ENCODE results near the gene TAP2.
"Not testable (repeated sequence)": the region's sequence is repeated elsewhere in the genome, so short reads cannot be mapped to it uniquely, and the experiment has no call there.

Gene TAP2

DNA sequence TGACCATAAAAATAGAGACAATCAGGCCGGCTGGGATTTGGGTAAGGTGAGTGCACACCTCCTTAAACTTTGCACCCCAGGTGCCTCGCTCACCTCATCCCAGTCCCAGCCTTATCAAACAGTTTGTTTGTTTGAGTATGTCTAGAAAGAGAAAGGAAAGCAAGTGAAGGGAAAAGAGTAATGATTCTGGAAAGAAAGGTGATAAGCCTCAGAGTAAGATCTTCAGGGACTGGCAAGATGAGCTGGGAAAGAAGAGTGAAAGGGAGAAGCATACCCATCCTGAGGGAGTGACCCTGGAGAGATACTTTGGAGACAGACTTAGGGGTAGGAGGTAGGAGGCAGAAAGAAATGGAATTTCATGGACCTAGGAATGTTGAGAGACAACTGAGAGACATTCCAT lies 1.7 kb downstream of the TAP2 start:
- DNase-seq (ENCODE audit: extremely low read depth in 1 of 2, low read depth in 1 of 2), result no peak

DNA sequence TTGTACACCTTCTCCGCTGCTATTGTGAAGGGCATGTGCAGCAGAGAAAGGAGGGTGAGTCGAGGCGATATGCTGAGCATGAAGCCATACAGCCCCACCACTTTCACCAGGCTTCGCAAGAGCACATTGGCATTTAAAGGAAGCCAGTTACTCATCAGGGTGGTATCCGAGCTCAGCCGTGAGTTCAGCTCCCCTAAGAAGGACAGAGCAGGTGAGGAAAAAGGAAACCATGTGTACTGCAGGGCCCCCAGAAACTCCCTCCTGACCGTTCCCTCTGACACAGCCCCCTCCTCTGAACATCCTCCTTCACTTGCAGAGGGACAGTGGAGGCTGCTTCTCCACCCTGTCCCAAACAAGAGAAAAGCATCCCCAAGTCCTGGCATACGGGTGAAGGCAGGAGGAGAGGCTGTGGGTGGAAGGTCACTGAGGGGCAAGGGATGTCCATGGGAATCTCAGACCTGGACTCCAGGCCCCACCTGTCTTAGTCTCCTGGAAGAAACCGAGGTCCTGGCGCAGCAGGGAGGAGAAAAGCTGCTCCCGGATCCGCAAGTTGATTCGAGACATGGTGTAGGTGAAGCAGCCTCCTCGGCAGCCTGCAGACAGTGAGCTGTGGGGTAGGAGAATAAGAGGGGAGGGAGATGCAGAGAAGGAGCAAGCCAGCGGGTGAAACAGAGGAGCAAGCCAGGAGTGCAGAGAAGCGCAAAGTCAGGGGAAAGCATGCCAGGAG lies 3.2 kb downstream of the TAP2 start:
- DNase-seq (ENCODE audit: extremely low read depth in 1 of 2, low read depth in 1 of 2), result no peak

DNA sequence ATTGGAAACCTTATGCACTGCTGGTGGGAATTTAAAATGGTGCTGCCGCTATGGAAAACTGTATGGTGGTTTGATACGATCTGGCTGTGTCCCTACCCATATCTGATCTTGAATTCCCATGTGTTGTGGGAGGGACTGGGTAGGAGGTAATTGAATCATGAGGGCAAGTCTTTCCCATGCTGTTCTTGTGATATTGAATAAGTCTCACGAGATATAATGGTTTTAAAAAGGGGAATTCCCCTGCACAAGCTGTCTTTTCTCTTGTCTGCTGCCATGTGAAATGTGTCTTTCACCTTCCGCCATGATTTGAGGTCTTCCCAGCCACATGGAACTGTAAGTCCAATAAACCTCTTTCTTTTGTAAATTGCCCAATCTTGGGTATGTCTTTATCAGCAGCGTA lies 4.9 kb downstream of the TAP2 start:
- no peak for DNase-seq (ENCODE audit: extremely low read depth in 1 of 2, low read depth in 1 of 2)

DNA sequence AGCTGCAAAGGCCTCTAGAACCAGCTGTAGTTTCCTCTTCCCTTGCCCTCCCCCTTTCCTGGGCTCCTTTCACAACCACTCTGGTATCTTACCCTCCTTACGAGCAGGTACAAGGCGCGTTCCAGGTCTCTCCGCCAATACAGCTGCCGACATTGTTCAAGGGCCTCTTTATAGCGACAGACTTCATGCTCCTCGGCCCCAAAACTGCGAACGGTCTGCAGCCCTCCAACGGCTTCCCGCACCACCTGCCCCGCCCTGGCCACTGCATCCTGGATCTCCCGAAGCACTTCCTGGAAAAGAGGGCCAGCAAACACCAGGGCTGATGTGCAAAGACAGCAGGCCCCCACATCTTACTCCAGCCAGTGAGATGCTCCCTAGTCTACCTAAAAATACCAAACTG lies 6.0 kb downstream of the TAP2 start:
- no peak for DNase-seq (ENCODE audit: extremely low read depth in 1 of 2, low read depth in 1 of 2)

DNA sequence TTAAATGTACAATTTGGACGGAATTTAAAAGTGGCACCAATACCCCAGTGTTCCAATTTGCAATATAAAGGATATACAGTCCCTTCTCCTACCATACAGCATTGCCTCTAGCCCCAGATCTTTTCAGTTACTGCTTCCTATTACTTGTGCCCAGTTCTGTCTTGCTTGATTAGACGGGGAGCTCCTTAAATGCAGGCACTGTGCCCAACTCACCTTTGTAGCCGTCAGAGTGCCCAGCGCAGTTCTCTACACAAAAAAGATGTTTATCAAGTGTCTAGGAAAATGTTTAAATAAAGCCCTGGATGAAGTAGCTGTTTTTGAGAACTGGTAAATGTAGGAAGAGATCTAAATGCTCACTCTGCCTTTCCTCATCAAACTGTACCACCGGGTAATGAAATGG lies 7.6 kb downstream of the TAP2 start:
- DNase-seq (ENCODE audit: extremely low read depth in 1 of 2, low read depth in 1 of 2), result no peak

DNA sequence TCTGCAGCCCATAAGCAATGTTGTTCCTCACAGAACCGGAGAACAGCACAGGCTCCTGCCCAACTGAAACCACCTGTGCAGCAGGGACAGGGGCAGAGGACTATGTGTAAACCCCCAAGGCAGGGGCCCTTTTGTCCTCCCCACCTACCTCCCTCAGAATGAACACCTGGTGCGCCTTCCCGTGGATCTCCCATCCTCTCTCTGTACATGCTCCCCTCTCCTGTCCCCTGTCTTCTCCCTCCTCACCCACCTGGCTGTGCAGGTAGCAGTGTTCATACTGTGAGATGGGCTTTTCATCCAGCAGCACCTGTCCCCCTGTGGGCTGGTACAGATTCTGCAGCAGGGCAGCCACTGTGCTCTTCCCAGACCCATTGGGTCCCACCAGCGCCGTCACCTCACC lies 8.5 kb downstream of the TAP2 start:
- no peak for DNase-seq (ENCODE audit: extremely low read depth in 1 of 2, low read depth in 1 of 2)

DNA sequence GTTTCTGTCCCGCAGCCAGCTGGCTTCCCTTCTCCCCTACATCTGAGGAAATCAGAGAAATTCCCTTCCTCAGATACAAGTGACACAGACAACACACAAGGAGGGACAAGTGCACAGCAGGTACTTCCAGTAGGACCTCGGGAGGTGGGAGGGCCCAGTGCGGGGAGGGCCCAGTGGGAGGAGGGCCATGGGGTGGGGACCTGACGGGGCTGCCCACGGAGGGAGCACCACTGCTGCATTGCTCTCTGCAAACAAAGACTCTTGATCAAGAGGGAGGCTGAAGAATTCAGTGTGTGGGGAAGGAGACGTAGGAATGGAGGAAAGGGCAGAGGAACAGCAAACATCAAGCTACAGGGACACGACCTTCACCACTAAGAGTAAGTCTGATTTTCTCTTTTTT lies 9.0 kb downstream of the TAP2 start:
- no peak for DNase-seq (ENCODE audit: extremely low read depth in 1 of 2, low read depth in 1 of 2)

DNA sequence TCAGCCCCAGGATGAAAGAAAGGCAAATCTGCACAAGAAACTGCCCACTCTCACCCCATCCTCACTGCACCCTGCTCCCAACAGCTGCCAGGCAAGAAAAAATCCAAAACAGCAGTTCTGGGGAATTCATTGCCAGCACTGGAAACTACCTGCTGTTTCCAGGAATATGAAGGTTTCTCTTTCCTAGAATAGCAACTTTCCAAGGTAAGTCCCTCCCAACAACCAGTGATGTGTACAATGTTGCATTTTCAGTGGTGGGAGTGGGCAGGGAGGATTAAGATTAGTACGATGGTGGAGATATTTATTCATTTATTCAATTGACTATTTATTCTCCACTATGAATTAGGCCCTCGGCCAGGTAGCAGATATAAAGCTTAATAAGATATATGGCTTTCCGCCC lies 11.5 kb downstream of the TAP2 start:
- DNase-seq (ENCODE audit: extremely low read depth in 1 of 2, low read depth in 1 of 2), result no peak

DNA sequence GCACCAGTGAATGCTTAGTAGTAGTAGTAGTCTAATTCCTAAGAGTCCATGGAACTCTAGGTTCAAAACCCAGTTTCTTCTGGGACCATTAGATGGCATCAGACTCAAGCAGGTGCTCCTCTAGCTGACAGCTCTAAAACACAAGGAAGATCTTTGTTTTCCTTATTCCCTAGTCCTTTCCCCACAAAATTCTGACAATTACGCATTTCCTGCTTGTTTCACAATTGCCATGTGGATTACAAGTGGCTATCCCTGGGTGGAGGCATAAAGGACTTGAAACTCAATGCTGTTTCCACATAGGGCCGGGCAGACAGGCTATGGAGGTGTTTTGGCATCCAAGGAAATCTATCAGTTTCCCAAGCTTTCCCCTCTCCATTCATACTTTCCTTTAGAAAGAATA lies 12.6 kb downstream of the TAP2 start:
- no peak for DNase-seq (ENCODE audit: extremely low read depth in 1 of 2, low read depth in 1 of 2)

DNA sequence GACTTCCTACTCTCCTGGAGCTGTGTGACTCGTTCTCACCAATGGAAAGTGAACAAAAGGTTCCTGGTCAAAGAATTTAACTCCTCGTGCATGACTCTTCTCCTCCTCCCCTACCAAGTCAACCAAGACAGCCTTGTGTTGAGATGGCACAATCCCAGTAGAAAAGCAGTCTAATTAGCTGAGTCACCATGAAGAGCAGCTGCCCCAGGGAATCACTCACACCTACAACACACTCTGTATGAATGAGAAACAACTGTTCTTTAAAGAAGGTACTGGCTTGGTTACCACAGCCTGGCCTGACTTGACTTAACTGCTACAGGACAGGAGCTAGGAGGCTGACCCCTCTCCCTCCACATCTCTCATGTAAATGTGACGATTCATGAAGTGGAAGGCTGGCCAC lies 18.8 kb downstream of the TAP2 start:
- DNase-seq (ENCODE audit: extremely low read depth in 1 of 2, low read depth in 1 of 2), result no peak

DNA sequence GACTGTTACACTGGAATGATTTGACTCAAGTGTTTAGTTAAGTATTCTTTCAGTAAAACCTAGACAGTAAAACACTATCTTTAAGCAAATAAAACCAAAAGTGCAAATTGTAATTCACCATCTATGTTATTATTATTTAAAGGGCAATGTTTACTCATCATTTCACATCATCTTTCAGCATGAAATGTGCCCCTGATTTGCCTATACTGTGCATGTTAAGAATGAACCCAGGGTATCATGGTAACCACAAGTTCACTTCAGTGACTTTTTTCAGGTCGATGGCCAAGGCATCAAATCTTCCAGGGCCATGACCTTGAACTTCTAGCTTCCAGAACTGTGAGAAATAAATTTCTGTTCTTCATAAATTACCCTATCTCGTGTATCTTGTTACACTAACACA lies 19.7 kb downstream of the TAP2 start:
- DNase-seq (ENCODE audit: extremely low read depth in 1 of 2, low read depth in 1 of 2), result no peak

DNA sequence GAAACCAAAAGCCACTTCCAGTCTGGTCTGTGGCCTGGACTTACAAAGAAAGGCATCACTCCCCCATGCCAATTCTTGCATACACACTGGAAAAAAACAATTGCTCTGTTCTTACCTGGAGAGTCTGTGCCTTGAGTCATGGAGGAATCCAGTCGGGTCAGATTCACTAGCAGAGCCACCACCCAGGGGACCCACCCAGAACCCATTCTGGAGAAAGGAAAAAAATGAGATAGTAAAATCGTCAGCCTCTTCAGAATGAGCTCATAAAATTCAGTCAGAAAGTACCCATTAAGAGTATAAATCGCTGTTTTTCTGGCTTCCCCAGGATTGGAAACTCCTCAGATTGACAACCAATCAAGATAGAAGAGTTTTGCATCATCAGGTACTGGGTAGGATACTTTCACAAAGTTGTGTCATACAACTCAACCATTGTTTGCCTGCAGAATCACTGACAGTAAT lies 21.8 kb downstream of the TAP2 start, which contains the start of gene HLA-DOB:
TSS of gene HLA-DOB (minus strand) at position 257 of the 459 bp plus-strand sequence. CDS start at position 206, 51 bp downstream.
- no peak for DNase-seq (ENCODE audit: extremely low read depth in 1 of 2, low read depth in 1 of 2)

DNA sequence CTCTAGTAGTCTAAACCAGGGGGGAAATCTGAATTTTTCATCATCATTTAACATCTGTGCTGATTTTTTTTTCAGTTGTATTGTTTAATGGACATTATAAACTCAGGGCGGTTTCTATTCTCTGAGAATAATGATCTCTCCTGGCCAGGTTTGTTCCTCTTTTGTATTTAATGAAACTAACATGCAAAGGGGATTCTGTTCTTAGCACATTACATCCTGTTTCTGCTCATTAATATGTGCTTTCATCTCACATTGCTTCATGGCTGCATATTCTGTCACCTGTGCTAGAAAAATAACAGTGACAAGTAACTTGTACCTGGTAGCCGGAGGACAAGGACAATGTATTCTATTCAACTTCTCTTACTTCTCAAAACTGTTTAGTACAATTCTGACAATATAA lies 22.5 kb downstream of the TAP2 start:
- DNase-seq (ENCODE audit: extremely low read depth in 1 of 2, low read depth in 1 of 2), result no peak

DNA sequence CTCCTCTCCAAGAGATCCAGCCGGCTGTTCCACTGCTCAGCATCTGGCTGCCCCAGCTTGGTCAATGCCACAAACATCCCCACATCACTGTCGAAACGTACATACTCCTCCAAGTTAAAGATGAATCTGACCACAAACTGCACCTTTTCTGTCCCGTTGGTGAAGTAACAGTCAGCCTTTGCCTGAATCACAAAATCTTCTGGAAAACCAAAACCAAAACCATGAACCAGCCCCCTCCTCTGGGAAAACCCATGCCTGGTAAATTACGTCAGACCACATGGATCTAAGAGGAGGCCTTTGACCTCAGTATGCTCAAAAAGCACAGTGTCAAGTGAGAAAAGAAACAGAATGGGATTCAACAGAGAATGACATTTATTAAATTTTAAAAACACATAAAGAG lies 23.4 kb downstream of the TAP2 start:
- no peak for DNase-seq (ENCODE audit: extremely low read depth in 1 of 2, low read depth in 1 of 2)

DNA sequence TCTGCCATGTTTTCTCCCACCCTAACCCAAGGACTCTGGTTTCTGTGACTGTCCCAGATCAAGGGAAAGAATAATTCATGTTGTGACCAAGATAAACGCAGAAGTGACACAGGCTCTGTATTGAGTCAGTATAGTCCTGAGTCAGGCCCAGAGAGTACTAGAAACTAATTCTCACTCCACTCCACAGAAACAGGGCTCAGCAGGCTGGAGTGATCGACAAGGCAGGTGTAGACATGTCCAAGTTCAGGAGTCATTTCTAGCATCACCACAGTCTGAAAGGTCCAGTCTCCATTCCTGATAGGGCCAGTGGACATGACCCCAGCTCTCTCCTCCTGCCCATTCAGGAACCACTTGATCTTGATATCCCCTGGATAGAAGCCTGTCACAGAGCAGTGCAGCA lies 24.4 kb downstream of the TAP2 start:
- DNase-seq (ENCODE audit: extremely low read depth in 1 of 2, low read depth in 1 of 2), result no peak

DNA sequence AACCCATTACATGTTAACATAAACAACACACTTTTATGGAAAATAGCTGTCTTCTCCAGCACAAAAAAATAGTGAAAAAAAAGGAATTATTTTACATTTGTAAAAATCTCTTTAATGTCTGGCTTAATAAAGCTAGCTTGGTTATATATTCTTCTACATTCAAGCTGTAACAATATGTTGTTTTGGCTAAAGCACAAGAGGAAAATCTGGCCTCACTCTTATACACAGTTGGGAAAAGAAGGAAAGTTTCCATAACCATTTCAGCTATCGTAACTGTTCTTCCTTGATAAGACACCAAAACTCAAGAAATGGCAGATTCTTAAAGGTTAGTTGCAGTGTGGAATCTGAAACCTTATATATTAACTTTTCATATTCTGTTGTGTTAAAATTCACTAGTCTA lies 29.4 kb downstream of the TAP2 start:
- DNase-seq (ENCODE audit: extremely low read depth in 1 of 2, low read depth in 1 of 2), result no peak

DNA sequence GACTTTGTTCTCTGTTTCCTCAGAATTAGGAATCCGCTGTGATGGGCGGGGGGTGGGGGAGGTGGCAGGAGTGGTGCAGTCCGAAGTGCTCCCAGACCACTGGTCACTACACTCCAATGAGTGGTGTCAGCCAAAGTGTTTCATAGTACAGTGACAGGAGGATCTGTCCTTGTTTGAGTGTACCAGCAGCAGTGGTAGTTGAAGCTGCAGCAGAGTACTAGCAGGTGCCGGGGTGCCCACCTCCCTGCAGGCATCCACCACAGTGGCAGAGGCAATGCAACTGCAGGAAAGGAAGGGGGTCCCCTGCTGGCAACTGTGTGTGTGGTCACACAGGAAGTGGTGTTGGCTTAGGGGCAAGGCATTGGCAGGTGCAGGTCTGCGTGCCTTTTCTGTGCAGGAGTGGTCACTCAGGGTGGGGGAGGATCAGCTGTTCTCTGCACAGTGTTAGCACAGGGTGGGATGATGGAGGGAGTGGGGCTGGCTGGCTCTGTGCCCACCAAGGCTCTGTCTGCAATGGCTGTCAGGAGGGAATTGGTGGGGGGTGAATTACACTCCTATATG lies 31.4 kb downstream of the TAP2 start:
- no peak for DNase-seq (ENCODE audit: extremely low read depth in 1 of 2, low read depth in 1 of 2)

DNA sequence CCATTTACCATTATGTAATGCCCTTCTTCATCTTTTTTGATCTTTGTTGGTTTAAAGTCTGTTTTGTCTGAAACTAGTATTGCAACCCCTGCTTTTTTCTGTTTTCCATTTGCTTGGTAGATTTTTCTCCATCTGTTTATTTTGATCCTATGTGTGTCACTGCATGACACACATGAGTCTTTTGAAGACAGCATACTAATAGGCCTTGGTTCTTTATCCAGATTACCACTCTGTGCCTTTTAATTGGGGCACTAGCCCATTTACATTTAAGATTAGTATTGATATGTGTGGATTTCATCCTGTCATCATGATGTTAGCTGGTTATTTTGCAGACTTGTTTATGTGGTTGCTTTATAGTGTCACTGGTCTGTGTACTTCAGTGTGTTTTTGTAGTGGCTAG lies 33.1 kb downstream of the TAP2 start:
- DNase-seq (ENCODE audit: extremely low read depth in 1 of 2, low read depth in 1 of 2), result not testable (repeated sequence)

DNA sequence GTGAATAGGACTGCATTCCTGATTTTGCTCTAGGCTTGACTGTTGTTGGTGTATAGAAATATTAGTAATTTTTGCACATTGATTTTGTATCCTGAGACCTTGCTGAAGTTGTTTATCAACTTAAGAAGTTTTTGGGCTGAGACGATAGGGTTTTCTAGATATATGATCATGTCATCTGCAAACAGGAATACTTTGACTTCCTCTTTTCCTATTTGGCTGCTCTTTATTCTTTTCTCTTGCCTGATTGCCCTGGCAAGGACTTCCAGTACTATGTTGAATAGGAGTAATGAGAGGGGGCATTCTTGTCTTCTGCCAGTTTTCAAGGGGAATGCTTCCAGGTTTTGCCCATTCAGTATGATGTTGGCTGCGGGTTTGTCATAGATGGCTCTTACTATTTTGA lies 35.1 kb downstream of the TAP2 start:
- no peak for DNase-seq (ENCODE audit: extremely low read depth in 1 of 2, low read depth in 1 of 2)

DNA sequence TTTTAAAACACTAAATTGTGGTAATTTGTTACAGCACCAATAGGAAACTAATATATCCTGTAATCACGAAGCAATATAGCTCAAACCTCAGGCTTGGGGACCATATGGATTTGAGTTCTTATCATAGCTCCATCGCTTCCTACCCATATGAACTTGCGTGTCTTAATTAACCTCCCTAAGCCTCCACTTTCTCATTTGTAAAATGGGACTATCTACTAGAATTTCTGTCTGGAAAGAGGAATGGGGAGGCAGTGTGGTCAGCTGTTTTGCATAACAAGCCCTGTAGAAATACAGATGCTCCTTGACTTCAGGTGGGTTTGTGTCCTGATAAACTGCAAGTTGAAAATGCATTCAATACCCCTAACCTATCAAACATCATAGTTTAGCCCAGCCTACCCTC lies 38.8 kb downstream of the TAP2 start:
- no peak for DNase-seq (ENCODE audit: extremely low read depth in 1 of 2, low read depth in 1 of 2)

DNA sequence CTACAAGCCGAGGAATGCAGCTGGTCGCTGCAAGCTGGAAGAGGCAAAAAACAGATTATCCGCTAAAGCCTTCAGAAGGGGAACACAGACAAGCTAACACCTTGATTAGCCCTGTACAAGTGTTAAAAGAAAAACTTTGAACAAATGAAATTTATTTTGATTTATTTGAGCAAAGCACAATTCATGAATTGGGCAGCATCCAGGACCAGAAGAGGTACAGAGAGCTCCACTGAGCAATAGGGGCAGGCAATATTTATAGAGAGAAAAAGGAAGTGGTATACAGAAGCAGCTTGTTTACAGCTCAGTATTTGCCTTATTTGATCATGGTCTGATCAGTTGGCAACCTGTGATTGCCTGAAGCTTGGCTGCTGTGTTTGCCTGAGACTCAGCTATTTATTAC lies 39.4 kb downstream of the TAP2 start:
- no peak for DNase-seq (ENCODE audit: extremely low read depth in 1 of 2, low read depth in 1 of 2)

DNA sequence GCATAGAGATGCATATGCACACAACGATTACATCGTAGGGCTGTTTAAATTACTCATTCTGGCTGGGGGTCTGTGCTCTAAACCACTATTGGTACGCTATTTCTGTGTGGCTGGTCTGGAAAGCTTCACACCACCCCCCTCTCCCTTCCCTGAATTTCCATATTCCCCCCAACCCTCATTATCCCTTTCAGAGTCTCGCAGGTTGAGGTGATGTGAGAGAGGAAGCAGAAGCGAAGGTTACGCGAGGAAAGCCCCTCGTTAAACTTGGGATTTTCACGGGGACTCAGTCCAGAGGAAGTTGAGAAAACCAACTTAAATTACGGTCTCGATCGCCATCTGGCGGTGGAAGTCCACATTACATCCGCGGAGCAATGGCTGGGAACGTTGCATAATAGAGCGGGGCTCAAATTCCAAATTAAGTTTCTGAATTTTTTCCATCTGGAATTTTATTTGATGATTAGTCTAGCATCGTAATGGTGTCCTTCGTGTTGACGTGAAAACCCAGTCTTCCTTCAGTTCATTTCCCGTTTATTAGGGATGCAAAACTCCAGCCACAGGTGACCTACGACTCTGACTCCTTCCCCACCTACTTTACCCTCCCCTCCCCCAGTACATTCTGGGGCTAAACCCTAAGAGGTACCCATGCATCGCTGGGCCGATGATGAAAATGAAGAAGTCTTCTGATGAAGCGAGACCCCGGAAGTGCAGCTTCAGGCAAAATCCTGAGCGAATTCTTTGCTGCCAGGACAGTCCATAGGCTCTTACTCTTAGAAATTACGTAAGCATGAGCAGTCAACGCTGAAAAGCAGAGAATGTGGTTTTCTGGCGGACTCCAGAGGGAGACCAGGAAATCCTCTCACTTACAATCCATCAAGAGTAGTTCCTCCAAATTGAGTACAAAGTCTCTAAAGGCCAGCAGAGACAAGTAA lies 41.4 kb downstream of the TAP2 start:
- peak; percentile 25 to 39 for DNase-seq (ENCODE audit: extremely low read depth in 1 of 2, low read depth in 1 of 2)
